HG03159 (cell line): Measurements from ENCODE around the gene DDX5.

Experiments
- ATAC-seq: cut with Tn5 transposase; IDR thresholded peaks from one replicate; pipeline ENCODE4 v1.9.1; 2021; ENCODE audit warnings: mild to moderate bottlenecking, moderate library complexity; ENCODE audit not compliant: unreplicated experiment

DDX5 gene

DNA sequence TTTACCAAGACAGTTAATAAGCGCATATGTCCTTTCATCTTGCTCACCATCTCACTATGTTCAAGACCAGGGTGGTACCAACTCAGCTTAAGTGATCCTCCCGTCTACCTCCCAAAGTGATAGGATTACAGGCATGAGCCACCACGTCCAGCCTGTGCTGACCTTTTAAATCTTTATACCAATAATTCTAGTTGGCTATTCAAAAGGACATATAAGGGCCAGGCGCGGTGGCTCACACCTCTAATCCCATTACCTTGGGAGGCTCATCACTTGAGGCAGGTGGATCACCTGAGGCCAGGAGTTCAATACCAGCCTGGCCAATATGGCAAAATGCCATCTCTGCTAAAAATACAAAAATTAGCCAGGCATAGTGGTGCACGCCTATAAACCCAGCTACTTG is 3.1 kb upstream of the DDX5 start:
- no peak for ATAC-seq

DNA sequence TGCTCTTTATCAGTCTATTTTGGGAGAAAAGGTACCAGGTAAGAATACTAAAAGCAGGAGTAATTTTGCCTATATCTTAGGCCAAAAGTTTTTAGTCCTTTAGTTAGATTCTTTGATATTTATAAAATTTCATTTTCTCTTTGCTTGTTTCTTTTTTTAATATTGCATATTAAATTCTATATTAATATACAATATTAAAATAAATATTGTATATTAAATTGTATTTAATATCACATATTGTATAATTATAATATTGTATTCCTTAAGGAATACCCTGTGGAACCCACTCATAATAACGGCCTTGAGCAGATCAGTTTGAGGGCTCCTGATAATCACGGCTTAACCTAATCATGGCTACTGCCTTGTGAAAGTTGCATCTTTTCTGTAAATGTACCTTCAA is 2.6 kb upstream of the DDX5 start:
- ATAC-seq: no peak

DNA sequence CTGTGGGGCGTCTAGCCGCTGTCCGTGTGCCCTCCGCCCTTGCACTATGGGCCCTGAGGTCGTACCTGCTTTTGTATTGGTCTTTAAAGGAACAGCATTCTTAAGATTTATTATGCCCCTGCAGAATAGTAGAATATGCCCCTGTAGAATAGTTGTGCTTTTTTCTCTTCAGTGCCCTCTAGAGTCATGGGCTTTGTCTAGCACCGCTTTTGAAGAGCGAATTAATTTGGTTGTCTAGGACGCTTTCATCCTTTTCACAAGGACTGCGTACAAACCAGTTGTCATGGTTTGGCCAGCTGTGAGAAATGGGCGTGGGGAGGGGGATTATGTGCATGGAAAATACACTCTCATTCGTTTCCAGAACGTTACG is 1.3 kb upstream of the DDX5 start:
- ATAC-seq: peak; percentile 21

GRCh38 chr17:64506576-64507412 is 705 bp upstream of the DDX5 start, which contains the start of gene CEP95:
Gene CEP95 (plus strand): TSS chr17:64506977. CDS start chr17:64507098, 121 bp downstream.
- ATAC-seq: peak; percentile 49

GRCh38 chr17:64505340-64506200 is 519 bp downstream of the DDX5 start:
- peak; percentile 0 for ATAC-seq

DNA sequence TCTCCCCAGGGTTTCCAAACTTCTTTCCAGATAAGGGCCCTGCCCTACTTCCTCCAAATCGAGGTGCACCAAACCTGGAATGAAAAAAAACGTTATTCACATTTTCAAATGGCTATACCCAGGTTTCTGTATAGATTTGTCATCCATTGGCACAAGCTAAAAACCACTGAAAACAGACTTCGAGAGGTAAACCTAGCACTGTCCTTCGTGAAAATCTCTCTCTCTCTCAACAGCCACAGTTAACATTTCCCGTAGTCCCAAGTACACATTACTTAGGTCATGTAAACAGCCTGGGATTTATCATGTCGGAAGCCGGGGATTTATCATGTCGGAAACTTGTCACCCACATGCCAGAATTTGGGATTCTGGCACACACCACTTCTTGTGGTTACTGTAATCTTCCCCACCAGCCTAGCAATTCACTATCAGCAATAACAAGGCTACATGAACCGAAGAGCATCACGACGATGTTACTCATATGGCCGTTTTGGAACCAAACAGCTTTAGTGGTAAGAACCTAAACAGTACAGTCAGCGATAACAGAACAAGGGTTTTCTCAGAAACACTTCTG is 1.2 kb downstream of the DDX5 start:
- ATAC-seq: no peak

DNA sequence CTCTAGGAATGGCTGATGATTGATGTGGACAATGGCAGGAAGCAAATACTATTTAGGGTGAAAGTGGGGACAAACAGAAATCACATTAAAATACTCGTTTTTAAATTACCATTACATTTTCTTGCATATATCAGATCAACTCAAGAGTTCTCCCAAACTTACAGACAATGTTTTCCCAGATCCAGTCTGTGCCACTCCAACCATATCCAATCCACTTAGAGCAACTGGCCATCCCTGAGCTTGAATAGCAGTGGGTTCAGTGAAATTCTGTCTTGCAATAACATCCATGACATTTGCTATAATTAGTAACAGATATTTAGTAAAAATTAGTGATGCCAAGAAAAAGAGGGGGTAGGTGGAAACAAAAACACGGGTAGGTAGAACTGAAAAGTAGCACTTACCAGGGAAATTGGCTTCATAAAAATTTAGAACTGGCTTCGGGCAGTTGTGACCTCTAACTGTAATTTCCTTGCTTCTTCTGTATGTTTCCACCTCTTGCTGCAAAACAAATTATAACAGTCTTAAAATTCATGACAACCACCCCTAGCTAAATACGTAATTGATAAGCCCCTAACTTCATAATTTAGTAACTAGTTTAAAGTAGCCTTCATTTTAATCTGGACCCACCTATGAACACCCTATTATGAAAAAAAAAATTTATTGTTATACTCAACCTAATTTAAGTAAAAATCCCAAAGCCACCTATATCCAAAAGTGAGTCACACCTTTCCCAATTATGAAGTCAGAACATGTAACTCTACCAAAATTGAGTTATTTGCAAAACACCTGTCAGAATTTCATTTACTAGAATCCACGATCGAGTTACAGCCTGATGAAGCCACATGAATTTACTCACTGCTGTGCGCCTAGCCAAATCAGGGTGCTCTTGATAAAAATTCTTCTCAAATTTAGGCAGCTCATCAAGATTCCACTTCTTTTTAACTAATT is 2.0 kb downstream of the DDX5 start:
- ATAC-seq: no peak

- ATAC-seq: no peak
These were observed 2.7 kb downstream of the DDX5 start for GRCh38 chr17:64503341-64503740.

GRCh38 chr17:64502809-64503208 is 3.3 kb downstream of the DDX5 start:
- no peak for ATAC-seq

DNA sequence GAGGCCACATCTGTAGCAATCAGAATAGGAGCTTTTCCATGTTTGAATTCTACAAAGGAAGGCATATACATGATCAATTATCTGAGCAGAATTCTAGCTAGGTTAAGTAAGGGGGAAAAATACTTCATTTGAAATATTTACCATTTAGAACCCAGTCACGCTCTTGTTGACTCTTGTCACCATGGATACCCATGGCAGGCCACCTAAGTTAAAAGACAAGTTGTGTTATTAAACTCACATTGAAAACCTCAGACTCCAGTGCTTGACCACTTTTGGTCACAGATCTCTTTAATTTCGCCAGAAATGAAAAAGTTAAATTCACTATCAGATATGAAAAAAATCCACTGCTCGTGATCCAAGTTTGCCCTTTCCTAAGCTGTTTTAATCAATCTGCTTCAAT is 4.1 kb downstream of the DDX5 start:
- ATAC-seq: no peak

GRCh38 chr17:64500862-64501765 is 5.0 kb downstream of the DDX5 start:
- no peak for ATAC-seq

- no peak for ATAC-seq
These were observed 5.6 kb downstream of the DDX5 start for GRCh38 chr17:64500487-64500859.

GRCh38 chr17:64499805-64500486 is 6.1 kb downstream of the DDX5 start:
- ATAC-seq: no peak

DNA sequence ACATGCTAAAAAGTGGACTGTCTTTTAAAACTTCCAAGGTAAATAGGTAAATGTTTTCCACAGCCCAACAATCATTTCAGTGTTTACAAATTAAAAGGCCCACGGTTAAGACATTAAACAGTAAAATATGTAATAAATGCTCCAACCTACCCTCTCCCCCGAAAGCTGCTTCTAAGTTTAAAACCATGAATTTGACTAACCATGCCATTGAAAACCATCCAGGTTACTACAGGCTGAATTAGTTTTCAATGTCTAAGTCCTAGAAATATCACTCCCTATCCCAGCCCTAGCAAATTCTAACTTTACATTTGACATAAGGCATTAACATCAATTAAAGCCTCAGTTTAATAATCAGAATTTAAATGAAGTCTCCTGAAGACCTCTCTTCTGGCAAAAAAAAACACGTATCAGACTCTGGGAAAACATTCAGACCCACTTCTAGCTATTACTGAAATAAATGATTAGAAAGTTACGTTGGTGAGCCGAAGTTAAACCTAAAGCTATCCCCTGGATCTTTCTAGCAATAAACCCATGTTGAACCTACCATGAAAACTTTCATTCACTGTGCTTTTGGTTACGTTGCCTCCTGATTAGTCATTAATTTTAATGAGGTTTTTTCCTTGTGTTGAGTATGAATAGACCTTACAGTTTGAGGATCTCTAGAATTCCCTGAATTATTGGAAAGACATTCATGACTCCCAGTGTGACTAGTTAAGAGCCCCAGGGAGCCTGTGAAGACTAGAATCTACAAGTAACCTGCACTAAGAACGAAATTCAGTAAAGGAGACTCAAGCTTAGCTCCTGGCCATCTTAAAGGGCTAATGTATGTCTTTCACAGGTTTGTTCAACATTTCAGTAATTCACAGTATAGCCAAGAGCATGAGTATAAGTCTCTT is 7.5 kb downstream of the DDX5 start:
- ATAC-seq: no peak

DNA sequence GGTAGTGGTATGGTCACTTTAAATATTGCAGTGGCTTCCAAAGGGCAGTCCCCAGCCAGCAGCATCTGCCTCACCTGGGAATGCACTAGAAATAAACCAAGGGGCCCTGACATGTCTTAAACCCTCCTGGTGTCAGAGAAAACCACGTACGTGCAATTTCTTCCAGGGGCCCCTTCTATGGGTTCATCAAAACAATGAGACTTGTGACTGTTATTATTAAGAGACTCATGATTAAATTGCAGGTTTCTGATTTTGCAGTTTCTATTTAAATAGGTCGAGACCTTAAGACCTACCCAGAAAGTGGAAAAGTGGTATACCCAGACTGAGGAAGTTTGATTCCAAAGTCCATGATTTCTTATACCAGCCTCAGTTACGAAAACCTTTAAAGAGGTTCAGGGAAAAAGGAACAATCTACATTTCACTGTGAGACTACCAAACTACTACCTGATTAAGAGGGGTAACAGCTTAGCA is 8.5 kb downstream of the DDX5 start:
- no peak for ATAC-seq

- ATAC-seq: peak; percentile 78
These were observed 9.1 kb downstream of the DDX5 start, which contains the start of gene POLG2 for GRCh38 chr17:64496786-64497564. Gene POLG2 (minus strand): TSS chr17:64497054. CDS start chr17:64496968, 86 bp downstream.

DNA sequence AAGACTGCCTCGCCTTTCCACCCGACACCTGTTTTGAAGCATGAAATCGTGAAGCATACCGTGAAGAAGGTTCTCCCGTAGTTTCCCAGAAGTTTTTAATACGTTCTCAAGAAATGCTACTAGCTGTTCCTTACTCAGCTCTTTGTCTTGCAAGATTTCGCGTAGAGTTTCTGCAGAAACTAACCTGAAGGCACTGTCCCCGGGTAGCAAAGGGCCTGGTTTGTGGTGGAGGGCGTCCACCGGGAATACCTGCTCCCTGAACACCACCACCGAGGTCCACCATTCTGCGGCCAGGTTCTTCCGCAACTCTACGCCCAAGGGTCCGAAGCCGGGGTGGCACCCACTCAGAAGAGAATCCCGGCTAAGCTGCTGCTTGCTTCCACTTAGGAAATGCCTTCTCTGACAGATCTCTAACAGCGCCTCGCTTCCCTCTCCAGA is 9.7 kb downstream of the DDX5 start:
- ATAC-seq: peak; percentile 6
